Ishikawa (cell line): ENCODE results near the gene LAMB1.

ENCODE experiments used
- EP300 ChIP-seq: IDR thresholded peaks from 2 replicates; pipeline ENCODE4 v1.6.1; 2012; ENCODE audit warnings: borderline replicate concordance
- FOXM1 ChIP-seq: IDR thresholded peaks from 2 replicates; pipeline ENCODE4 v1.6.1; 2012; ENCODE audit warnings: low read depth, borderline replicate concordance
- RAD21 ChIP-seq: IDR thresholded peaks from 2 replicates; pipeline ENCODE4 v1.6.1; 2012; ENCODE audit warnings: low read depth
- REST ChIP-seq: IDR thresholded peaks from 2 replicates; pipeline ENCODE4 v1.6.1; 2012; ENCODE audit warnings: low read depth, mild to moderate bottlenecking
- TAF1 ChIP-seq: IDR thresholded peaks from 2 replicates; pipeline ENCODE4 v1.6.1; 2012; ENCODE audit warnings: low read depth, mild to moderate bottlenecking
- TEAD4 ChIP-seq: IDR thresholded peaks from 2 replicates; pipeline ENCODE4 v1.6.1; 2012

GRCh38 chr7:108008240-108008639 lies 5.3 kb upstream of the LAMB1 start:
- TF ChIP-seq TAF1 (no peak), FOXM1 (no peak), RAD21 (no peak), REST (no peak), EP300 (no peak), TEAD4 (no peak)
